OCI-LY7 (cell line): ENCODE results near the gene PHF21B. TPM values are rescaled to one million over a fixed set of nuclear protein-coding genes. Genes with fewer than 3 reads are reported as not detected.

ENCODE experiments used
- BruUV-seq: library from RNA; stranded (reverse); fragments of 400-500 nt; replicated peaks from 2 replicates; lab custom pipeline; 2021; lab: Mats Ljungman, UMichigan
- CTCF ChIA-PET: fragments of 300-600 bp; sonication (Branson Sonifier 250); formaldehyde crosslinking; loops from one replicate; lab custom pipeline; 2022; ENCODE audit warnings: antibody characterized with exemption; ENCODE audit not compliant: unreplicated experiment; lab: Charles Lee
- POLR2A ChIA-PET: fragments of 300-600 bp; sonication (Branson Sonifier 250); formaldehyde crosslinking; loops from one replicate; lab custom pipeline; 2022; ENCODE audit warnings: antibody characterized with exemption; lab: Charles Lee
- DNase-seq: peaks from one replicate; pipeline ENCODE4 v3.0.0-alpha.2; 2015; ENCODE audit warnings: low spot score
- H2AFZ ChIP-seq: fragments of 200-600 bp; sonication (generic), shearing (Covaris generic); 2 replicates; pipeline ENCODE4 v1.6.1; 2014; ENCODE audit warnings: mild to moderate bottlenecking, antibody characterized with exemption, low read length, moderate library complexity
- H3K27ac ChIP-seq: fragments of 200-600 bp; sonication (generic); 2 replicates; pipeline ENCODE4 v1.5.1; 2014; ENCODE audit warnings: mixed run types, low read depth, mild to moderate bottlenecking, moderate library complexity, low read length, inconsistent platforms; ENCODE audit not compliant: poor library complexity, severe bottlenecking
- H3K36me3 ChIP-seq: fragments of 200-600 bp; sonication (generic); 2 replicates; pipeline ENCODE4 v1.6.1; 2014; ENCODE audit warnings: mild to moderate bottlenecking, antibody characterized with exemption, low read length, moderate library complexity, mixed read lengths; ENCODE audit not compliant: insufficient read depth
- H3K4me1 ChIP-seq: fragments of 200-600 bp; sonication (generic); 2 replicates; pipeline ENCODE4 v1.5.1; 2014; ENCODE audit warnings: mild to moderate bottlenecking, low read length; ENCODE audit not compliant: insufficient read depth, poor library complexity, severe bottlenecking
- H3K4me2 ChIP-seq: fragments of 200-600 bp; sonication (generic); 2 replicates; pipeline ENCODE4 v1.6.1; 2014; ENCODE audit warnings: mild to moderate bottlenecking, low read length
- H3K4me3 ChIP-seq: fragments of 200-600 bp; sonication (generic); 2 replicates; pipeline ENCODE4 v1.5.1; 2014; ENCODE audit warnings: mild to moderate bottlenecking, low read depth, low read length; ENCODE audit not compliant: poor library complexity, severe bottlenecking
- H3K79me2 ChIP-seq: fragments of 200-600 bp; sonication (generic); 2 replicates; pipeline ENCODE4 v1.6.1; 2016; ENCODE audit warnings: low read depth, mild to moderate bottlenecking, low read length, moderate library complexity, mixed read lengths; ENCODE audit not compliant: insufficient read depth
- H3K9me2 ChIP-seq: fragments of 200-600 bp; sonication (generic); 2 replicates; pipeline ENCODE4 v1.6.1; 2016; ENCODE audit warnings: mild to moderate bottlenecking, low read length, mixed read lengths; ENCODE audit not compliant: insufficient read depth
- H3K9me3 ChIP-seq: fragments of 200-600 bp; sonication (generic); 2 replicates; pipeline ENCODE4 v1.6.1; 2014; ENCODE audit warnings: mild to moderate bottlenecking, mixed run types, low read length, mixed read lengths
- H4K20me1 ChIP-seq: fragments of 200-600 bp; sonication (generic); 2 replicates; pipeline ENCODE4 v1.6.1; 2014; ENCODE audit warnings: mild to moderate bottlenecking, antibody characterized with exemption, low read length, moderate library complexity, mixed read lengths; ENCODE audit not compliant: insufficient read depth
- EZH2phosphoT487 ChIP-seq: fragments of 200-600 bp; sonication (generic); IDR thresholded peaks from 2 replicates; pipeline ENCODE4 v1.6.1; 2018; ENCODE audit warnings: low read depth, borderline replicate concordance, mild to moderate bottlenecking, mixed run types, antibody characterized with exemption, low read length, moderate library complexity, mixed read lengths
- intact Hi-C: fragments of 100-400 bp; cut with micrococcal nuclease; formaldehyde crosslinking; loops from one replicate; pipeline ENCODE4 v1.10.0; 2022; ENCODE audit not compliant: unreplicated experiment
- total RNA-seq, 2 experiments: library from RNA; depleted of rRNA in 1 of 2; stranded (reverse); fragments of >200 nt in 1 of 2; shearing (Covaris generic) in 1 of 2; gene quantifications; 2 replicates each; pipeline ENCODE4 v1.2.3, GENCODE V29; 2014 to 2022
- TF ChIP-seq, protein P1 (sequence below): fragments of 200-600 bp; sonication (generic); conservative IDR thresholded peaks from 2 replicates; pipeline ENCODE4 v1.5.1; 2014; ENCODE audit warnings: mild to moderate bottlenecking, antibody characterized with exemption, low read length, moderate library complexity, mixed read lengths

Gene PHF21B
- total RNA-seq, 2 experiments from 2014 or later, result 9.4 to 12.4 TPM

DNA sequence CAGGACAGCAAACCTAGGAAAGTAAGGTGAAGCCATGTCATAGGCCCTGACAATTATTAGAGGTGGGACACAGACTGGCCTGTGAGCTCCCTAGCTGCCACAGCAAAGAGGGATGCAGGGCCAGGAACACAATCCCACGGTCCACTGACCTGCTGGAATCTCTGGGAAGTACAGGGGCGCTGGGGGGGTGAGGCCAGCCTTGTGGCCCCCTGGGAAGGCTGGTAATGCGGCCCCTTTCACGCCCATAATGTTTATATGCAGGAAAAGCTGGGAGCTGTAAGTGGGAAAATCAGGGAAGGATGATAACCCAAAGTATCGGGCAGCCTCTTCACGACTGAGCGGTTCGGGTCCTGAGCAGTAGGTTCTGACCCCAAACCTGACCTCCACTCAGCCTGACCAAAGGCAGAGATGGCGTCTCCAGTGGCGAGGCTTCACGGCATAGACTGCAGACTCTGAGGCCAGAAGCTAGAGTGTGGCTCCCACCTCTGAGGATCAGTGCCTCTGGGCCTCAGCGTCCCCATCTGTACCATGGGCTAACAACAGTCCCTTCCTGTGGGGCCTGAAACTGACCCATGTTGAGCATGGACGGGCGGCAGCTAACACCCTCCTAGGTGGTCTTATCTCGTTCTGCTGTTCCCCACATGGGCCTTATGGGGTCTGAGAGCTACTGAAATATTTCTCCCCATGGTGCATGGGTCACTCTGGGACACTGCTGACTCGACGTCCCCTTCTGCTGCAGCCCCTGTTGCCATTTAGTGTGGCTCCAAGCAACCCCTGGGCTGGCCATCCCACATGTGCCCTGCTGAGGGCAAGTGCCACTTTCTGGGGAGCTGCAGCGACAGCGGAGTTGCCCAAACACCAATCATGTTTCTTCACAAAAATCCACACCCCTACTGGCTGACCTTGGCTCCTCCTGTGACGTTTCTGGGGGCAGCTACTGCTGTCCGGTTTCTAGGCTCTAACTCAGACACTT is 101.8 kb downstream of the PHF21B start:
- intact Hi-C loops, result no loop called here
- DNase-seq, result no peak
- TF ChIP-seq, protein P1, sequence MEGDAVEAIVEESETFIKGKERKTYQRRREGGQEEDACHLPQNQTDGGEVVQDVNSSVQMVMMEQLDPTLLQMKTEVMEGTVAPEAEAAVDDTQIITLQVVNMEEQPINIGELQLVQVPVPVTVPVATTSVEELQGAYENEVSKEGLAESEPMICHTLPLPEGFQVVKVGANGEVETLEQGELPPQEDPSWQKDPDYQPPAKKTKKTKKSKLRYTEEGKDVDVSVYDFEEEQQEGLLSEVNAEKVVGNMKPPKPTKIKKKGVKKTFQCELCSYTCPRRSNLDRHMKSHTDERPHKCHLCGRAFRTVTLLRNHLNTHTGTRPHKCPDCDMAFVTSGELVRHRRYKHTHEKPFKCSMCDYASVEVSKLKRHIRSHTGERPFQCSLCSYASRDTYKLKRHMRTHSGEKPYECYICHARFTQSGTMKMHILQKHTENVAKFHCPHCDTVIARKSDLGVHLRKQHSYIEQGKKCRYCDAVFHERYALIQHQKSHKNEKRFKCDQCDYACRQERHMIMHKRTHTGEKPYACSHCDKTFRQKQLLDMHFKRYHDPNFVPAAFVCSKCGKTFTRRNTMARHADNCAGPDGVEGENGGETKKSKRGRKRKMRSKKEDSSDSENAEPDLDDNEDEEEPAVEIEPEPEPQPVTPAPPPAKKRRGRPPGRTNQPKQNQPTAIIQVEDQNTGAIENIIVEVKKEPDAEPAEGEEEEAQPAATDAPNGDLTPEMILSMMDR, result no peak
- no peak for TF ChIP-seq EZH2phosphoT487
- H3K27ac ChIP-seq, result no peak overlapping the region
- H3K79me2 ChIP-seq, result no peaks in the 10 kb centered on the region
- POLR2A ChIA-PET, result no interaction called here
- CTCF ChIA-PET, result interaction anchor here (0.6 kb wide), 1 partner anchor 83 kb away, joined by 5 read pairs; no protein-coding TSS in a partner anchor
- H2AFZ ChIP-seq, result no peak overlapping the region
- peaks cover 17% of the 10 kb centered on the region for H3K36me3 ChIP-seq
- H3K4me3 ChIP-seq, result no peak overlapping the region
- H3K9me3 ChIP-seq, result no peaks in the 10 kb centered on the region
- no peak overlapping the region for H3K4me2 ChIP-seq
- H3K9me2 ChIP-seq, result no peaks in the 10 kb centered on the region
- BruUV-seq, result no TSS peak
- no peaks in the 10 kb centered on the region for H3K4me1 ChIP-seq
- H4K20me1 ChIP-seq, result no peaks in the 10 kb centered on the region

DNA sequence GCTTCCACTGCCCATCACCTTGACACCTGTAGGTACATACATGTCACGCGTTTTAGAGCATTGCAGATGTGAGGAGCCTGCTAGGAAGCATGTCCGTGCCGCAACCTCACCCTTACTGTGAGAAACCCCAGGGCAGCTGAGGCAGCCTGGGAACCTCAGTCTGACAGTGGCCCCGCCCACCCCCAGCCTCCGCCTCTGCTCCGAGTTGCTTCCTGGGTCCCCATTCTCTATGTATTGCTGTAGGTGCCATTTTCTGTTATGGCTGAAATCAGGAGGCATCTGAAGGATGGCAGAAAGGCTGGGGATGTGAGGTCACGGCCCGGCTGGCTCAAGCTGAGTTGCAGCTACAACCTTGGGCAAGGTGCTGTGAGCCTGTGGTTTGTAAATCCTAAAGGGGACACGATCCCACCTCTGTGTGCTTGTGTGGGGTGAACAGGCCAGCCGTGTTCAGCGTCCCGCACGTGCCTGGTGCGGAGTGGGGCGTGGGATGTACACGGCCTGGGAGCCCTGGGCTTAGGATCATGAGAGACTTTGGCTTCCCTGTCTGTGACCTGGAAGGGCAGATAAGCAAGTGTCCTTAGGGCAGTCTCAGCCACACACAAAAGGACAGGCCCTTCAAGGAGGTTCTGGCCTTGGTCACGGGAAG is 102.7 kb downstream of the PHF21B start:
- Histone ChIP-seq H3K4me1 (no peaks in the 10 kb centered on the region), H3K9me2 (no peaks in the 10 kb centered on the region), H3K4me2 (no peak overlapping the region), H3K27ac (no peak overlapping the region), H3K79me2 (no peaks in the 10 kb centered on the region), H3K4me3 (no peak overlapping the region), H2AFZ (no peak overlapping the region), H3K9me3 (no peaks in the 10 kb centered on the region), H4K20me1 (no peaks in the 10 kb centered on the region), H3K36me3 (peaks cover 10% of the 10 kb centered on the region)
- DNase-seq, result no peak
- intact Hi-C loops, result no loop called here
- ChIA-PET CTCF (interaction anchor here (0.6 kb wide), 1 partner anchor 82 kb away, joined by 5 read pairs; no protein-coding TSS in a partner anchor), POLR2A (no interaction called here)
- BruUV-seq, result no TSS peak
- TF ChIP-seq, protein P1, result no peak
- no peak for TF ChIP-seq EZH2phosphoT487
